ENCODE measurements around the gene GPC6. TPM values are rescaled to one million over a fixed set of nuclear protein-coding genes. Genes with fewer than 3 reads are reported as not detected.

The GPC6 gene
- total RNA-seq, 1 experiment from 2014 or later, result not detected

DNA sequence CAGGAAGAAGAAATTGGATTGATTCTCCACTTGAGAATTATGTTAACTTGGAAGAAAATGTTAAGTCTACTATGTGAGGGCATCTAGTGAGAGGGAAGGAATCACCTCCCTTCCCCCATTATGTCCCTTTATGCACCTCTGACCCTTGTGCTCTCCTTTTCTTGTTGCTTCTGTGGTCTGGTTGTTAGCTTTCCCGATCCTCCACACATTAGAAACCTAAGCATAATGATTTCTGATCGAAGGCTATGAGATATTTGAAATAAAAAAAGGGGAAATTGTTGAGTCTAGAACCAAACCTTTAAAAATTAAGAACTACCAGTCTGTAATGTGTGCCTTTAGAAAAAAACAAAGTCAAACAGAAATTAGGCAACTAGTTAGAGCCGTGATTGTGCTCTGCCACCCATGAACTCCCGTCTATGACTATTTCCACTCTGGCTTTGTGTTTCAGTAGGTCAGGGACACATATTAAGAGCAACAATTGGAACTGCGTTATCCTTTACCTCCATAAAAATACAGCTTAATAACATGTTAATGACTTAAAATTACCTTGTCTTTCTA is 463 bp upstream of the GPC6 start:
- Mint-ChIP-seq H3K27ac (ENCODE audit: unreplicated experiment) (no peak overlapping the region), H3K27me3 (ENCODE audit: unreplicated experiment) (no peaks in the 10 kb centered on the region), H3K4me1 (ENCODE audit: low read depth, unreplicated experiment) (no peaks in the 10 kb centered on the region), H3K36me3 (ENCODE audit: insufficient read depth, unreplicated experiment) (no peaks in the 10 kb centered on the region), H3K4me3 (ENCODE audit: low read depth, unreplicated experiment) (no peak overlapping the region), H3K9me3 (ENCODE audit: low read depth, unreplicated experiment) (peaks cover 6% of the 10 kb centered on the region)
- TF ChIP-seq, protein P1, sequence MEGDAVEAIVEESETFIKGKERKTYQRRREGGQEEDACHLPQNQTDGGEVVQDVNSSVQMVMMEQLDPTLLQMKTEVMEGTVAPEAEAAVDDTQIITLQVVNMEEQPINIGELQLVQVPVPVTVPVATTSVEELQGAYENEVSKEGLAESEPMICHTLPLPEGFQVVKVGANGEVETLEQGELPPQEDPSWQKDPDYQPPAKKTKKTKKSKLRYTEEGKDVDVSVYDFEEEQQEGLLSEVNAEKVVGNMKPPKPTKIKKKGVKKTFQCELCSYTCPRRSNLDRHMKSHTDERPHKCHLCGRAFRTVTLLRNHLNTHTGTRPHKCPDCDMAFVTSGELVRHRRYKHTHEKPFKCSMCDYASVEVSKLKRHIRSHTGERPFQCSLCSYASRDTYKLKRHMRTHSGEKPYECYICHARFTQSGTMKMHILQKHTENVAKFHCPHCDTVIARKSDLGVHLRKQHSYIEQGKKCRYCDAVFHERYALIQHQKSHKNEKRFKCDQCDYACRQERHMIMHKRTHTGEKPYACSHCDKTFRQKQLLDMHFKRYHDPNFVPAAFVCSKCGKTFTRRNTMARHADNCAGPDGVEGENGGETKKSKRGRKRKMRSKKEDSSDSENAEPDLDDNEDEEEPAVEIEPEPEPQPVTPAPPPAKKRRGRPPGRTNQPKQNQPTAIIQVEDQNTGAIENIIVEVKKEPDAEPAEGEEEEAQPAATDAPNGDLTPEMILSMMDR (IDR thresholded peaks at IDR 0.05; ENCODE audit: unreplicated experiment), result no peak
- no peak for DNase-seq
- no TSS peak for BruUV-seq (replicated peaks)
- CTCF ChIA-PET, result no interaction called here
- intact Hi-C loops (cut with micrococcal nuclease; ENCODE audit: unreplicated experiment), result no loop called here

GRCh38 chr13:93227280-93227877 is 772 bp downstream of the GPC6 start:
- no TSS peak for BruUV-seq (replicated peaks)
- H3K4me3 Mint-ChIP-seq (ENCODE audit: low read depth, unreplicated experiment), result no peak overlapping the region

GRCh38 chr13:93227878-93228642 is 1.5 kb downstream of the GPC6 start:
- Mint-ChIP-seq H3K36me3 (ENCODE audit: insufficient read depth, unreplicated experiment) (no peaks in the 10 kb centered on the region), H3K4me3 (ENCODE audit: low read depth, unreplicated experiment) (no peak overlapping the region), H3K9me3 (ENCODE audit: low read depth, unreplicated experiment) (peaks cover 3% of the 10 kb centered on the region), H3K27me3 (ENCODE audit: unreplicated experiment) (no peaks in the 10 kb centered on the region), H3K27ac (ENCODE audit: unreplicated experiment) (no peak overlapping the region), H3K4me1 (ENCODE audit: low read depth, unreplicated experiment) (no peaks in the 10 kb centered on the region)
- CTCF ChIA-PET, result no interaction called here
- DNase-seq, result no peak
- TF ChIP-seq, protein P1 (IDR thresholded peaks at IDR 0.05; ENCODE audit: unreplicated experiment), result no peak
- intact Hi-C loops (cut with micrococcal nuclease; ENCODE audit: unreplicated experiment), result no loop called here
- BruUV-seq (replicated peaks), result no TSS peak

More at GRCh38 chr13:93227280-93227877, 772 bp downstream of the GPC6 start:
- Mint-ChIP-seq H3K36me3 (ENCODE audit: insufficient read depth, unreplicated experiment) (no peaks in the 10 kb centered on the region), H3K4me1 (ENCODE audit: low read depth, unreplicated experiment) (no peaks in the 10 kb centered on the region), H3K27ac (ENCODE audit: unreplicated experiment) (no peak overlapping the region), H3K27me3 (ENCODE audit: unreplicated experiment) (no peaks in the 10 kb centered on the region), H3K9me3 (ENCODE audit: low read depth, unreplicated experiment) (peaks cover 4% of the 10 kb centered on the region)
- DNase-seq, result no peak
- TF ChIP-seq, protein P1 (IDR thresholded peaks at IDR 0.05; ENCODE audit: unreplicated experiment), result no peak
- CTCF ChIA-PET, result no interaction called here
- intact Hi-C loops (cut with micrococcal nuclease; ENCODE audit: unreplicated experiment), result no loop called here

DNA sequence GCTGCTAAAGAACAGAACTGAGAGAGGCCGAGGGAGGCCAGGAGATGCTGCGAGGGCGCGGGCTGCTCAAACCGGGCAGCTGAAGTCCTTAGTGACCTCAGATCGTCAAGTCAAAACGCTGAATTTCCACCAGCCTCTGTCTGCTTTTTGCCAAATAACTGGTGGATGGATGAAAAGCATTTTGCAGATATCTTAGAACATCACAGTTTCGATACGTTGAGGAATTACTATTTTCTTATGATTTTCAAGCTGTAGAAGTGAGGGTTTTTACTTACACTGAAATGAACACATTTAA is 2.0 kb downstream of the GPC6 start:
- no peak overlapping the region for H3K4me3 Mint-ChIP-seq (ENCODE audit: low read depth, unreplicated experiment)
- H3K4me1 Mint-ChIP-seq (ENCODE audit: low read depth, unreplicated experiment), result no peaks in the 10 kb centered on the region
- no TSS peak for BruUV-seq (replicated peaks)
- DNase-seq, result no peak
- H3K9me3 Mint-ChIP-seq (ENCODE audit: low read depth, unreplicated experiment), result peaks cover 3% of the 10 kb centered on the region
- no peaks in the 10 kb centered on the region for H3K27me3 Mint-ChIP-seq (ENCODE audit: unreplicated experiment)
- H3K27ac Mint-ChIP-seq (ENCODE audit: unreplicated experiment), result no peak overlapping the region
- CTCF ChIA-PET, result no interaction called here
- TF ChIP-seq, protein P1 (IDR thresholded peaks at IDR 0.05; ENCODE audit: unreplicated experiment), result no peak
- no peaks in the 10 kb centered on the region for H3K36me3 Mint-ChIP-seq (ENCODE audit: insufficient read depth, unreplicated experiment)
- intact Hi-C loops (cut with micrococcal nuclease; ENCODE audit: unreplicated experiment), result no loop called here

Measured in Calu3 (cell line).